OCI-LY7 (cell line): ENCODE measurements around the gene CIDEA. TPM values are rescaled to one million over a fixed set of nuclear protein-coding genes. Genes with fewer than 3 reads are reported as not detected.
A peak's percentile ranks its signal among the peaks of the same experiment; 100 is the strongest.
"Not testable (repeated sequence)": the region's sequence is repeated elsewhere in the genome, so short reads cannot be mapped to it uniquely, and the experiment has no call there.

ENCODE experiments used
- Bru-seq: library from RNA; stranded (reverse); fragments of 400-500 nt; gene quantifications from one replicate; lab custom pipeline; 2021; lab: Mats Ljungman, UMichigan
- BruChase-seq, 2 experiments: library from RNA; stranded (reverse); fragments of 400-500 nt; gene quantifications; one replicate each; lab custom pipeline; 2021; lab: Mats Ljungman, UMichigan
- BruUV-seq: library from RNA; stranded (reverse); fragments of 400-500 nt; replicated peaks from 2 replicates; lab custom pipeline; 2021; lab: Mats Ljungman, UMichigan
- CTCF ChIA-PET: fragments of 300-600 bp; sonication (Branson Sonifier 250); formaldehyde crosslinking; loops from one replicate; lab custom pipeline; 2022; ENCODE audit warnings: antibody characterized with exemption; ENCODE audit not compliant: unreplicated experiment; lab: Charles Lee
- POLR2A ChIA-PET: fragments of 300-600 bp; sonication (Branson Sonifier 250); formaldehyde crosslinking; loops from one replicate; lab custom pipeline; 2022; ENCODE audit warnings: antibody characterized with exemption; lab: Charles Lee
- DNase-seq: peaks from one replicate; pipeline ENCODE4 v3.0.0-alpha.2; 2015; ENCODE audit warnings: low spot score
- H2AFZ ChIP-seq: fragments of 200-600 bp; sonication (generic), shearing (Covaris generic); 2 replicates; pipeline ENCODE4 v1.6.1; 2014; ENCODE audit warnings: mild to moderate bottlenecking, antibody characterized with exemption, low read length, moderate library complexity
- H3K27ac ChIP-seq: fragments of 200-600 bp; sonication (generic); 2 replicates; pipeline ENCODE4 v1.5.1; 2014; ENCODE audit warnings: mixed run types, low read depth, mild to moderate bottlenecking, moderate library complexity, low read length, inconsistent platforms; ENCODE audit not compliant: poor library complexity, severe bottlenecking
- H3K36me3 ChIP-seq: fragments of 200-600 bp; sonication (generic); 2 replicates; pipeline ENCODE4 v1.6.1; 2014; ENCODE audit warnings: mild to moderate bottlenecking, antibody characterized with exemption, low read length, moderate library complexity, mixed read lengths; ENCODE audit not compliant: insufficient read depth
- H3K4me1 ChIP-seq: fragments of 200-600 bp; sonication (generic); 2 replicates; pipeline ENCODE4 v1.5.1; 2014; ENCODE audit warnings: mild to moderate bottlenecking, low read length; ENCODE audit not compliant: insufficient read depth, poor library complexity, severe bottlenecking
- H3K4me2 ChIP-seq: fragments of 200-600 bp; sonication (generic); 2 replicates; pipeline ENCODE4 v1.6.1; 2014; ENCODE audit warnings: mild to moderate bottlenecking, low read length
- H3K4me3 ChIP-seq: fragments of 200-600 bp; sonication (generic); 2 replicates; pipeline ENCODE4 v1.5.1; 2014; ENCODE audit warnings: mild to moderate bottlenecking, low read depth, low read length; ENCODE audit not compliant: poor library complexity, severe bottlenecking
- H3K79me2 ChIP-seq: fragments of 200-600 bp; sonication (generic); 2 replicates; pipeline ENCODE4 v1.6.1; 2016; ENCODE audit warnings: low read depth, mild to moderate bottlenecking, low read length, moderate library complexity, mixed read lengths; ENCODE audit not compliant: insufficient read depth
- H3K9me2 ChIP-seq: fragments of 200-600 bp; sonication (generic); 2 replicates; pipeline ENCODE4 v1.6.1; 2016; ENCODE audit warnings: mild to moderate bottlenecking, low read length, mixed read lengths; ENCODE audit not compliant: insufficient read depth
- H3K9me3 ChIP-seq: fragments of 200-600 bp; sonication (generic); 2 replicates; pipeline ENCODE4 v1.6.1; 2014; ENCODE audit warnings: mild to moderate bottlenecking, mixed run types, low read length, mixed read lengths
- H4K20me1 ChIP-seq: fragments of 200-600 bp; sonication (generic); 2 replicates; pipeline ENCODE4 v1.6.1; 2014; ENCODE audit warnings: mild to moderate bottlenecking, antibody characterized with exemption, low read length, moderate library complexity, mixed read lengths; ENCODE audit not compliant: insufficient read depth
- CTCF ChIP-seq: fragments of 200-600 bp; sonication (generic); conservative IDR thresholded peaks from 2 replicates; pipeline ENCODE4 v1.5.1; 2014; ENCODE audit warnings: mild to moderate bottlenecking, antibody characterized with exemption, low read length, moderate library complexity, mixed read lengths
- EZH2phosphoT487 ChIP-seq: fragments of 200-600 bp; sonication (generic); IDR thresholded peaks from 2 replicates; pipeline ENCODE4 v1.6.1; 2018; ENCODE audit warnings: low read depth, borderline replicate concordance, mild to moderate bottlenecking, mixed run types, antibody characterized with exemption, low read length, moderate library complexity, mixed read lengths
- intact Hi-C: fragments of 100-400 bp; cut with micrococcal nuclease; formaldehyde crosslinking; loops from one replicate; pipeline ENCODE4 v1.10.0; 2022; ENCODE audit not compliant: unreplicated experiment
- long read RNA-seq: library from polyadenylated mRNA; stranded (forward); transcript quantifications from one replicate; pipeline ENCODE4 v2.0.0, GENCODE V29; 2022
- total RNA-seq, 2 experiments: library from RNA; depleted of rRNA in 1 of 2; stranded (reverse); fragments of >200 nt in 1 of 2; shearing (Covaris generic) in 1 of 2; gene quantifications; 2 replicates each; pipeline ENCODE4 v1.2.3, GENCODE V29; 2014 to 2022

The CIDEA gene
- total RNA-seq (2014; rRNA removed; shearing (Covaris generic)) (not detected in 2 replicates), total RNA-seq (2022) (not detected in 2 replicates), Bru-seq, nascent RNA (not detected), BruChase-seq, experiment 1, labeled RNA remaining after a 6-hour chase (not detected), BruChase-seq, experiment 2, labeled RNA remaining after a 2-hour chase (not detected)
- long read RNA-seq, result 0 reads

- no peak within 1 kb of the TSS for H3K4me2 ChIP-seq
- POLR2A ChIA-PET, result no interaction called here
These were observed at the start of gene CIDEA for GRCh38 chr18:12254136-12254819. Gene CIDEA (plus strand): TSS chr18:12254361. CDS start chr18:12254384, 23 bp downstream.

GRCh38 chr18:12208296-12209153, 45.6 kb upstream of the CIDEA start:
- H3K4me3 ChIP-seq, intact Hi-C loops, H3K27ac ChIP-seq, BruUV-seq, H3K4me1 ChIP-seq, DNase-seq, H2AFZ ChIP-seq, H3K79me2 ChIP-seq, POLR2A ChIA-PET, CTCF ChIA-PET, H4K20me1 ChIP-seq, H3K9me3 ChIP-seq, H3K36me3 ChIP-seq, H3K9me2 ChIP-seq: not testable (repeated sequence)
- peak overlapping the region; percentile 36; the same call in 1 of the 2 replicates for H3K4me2 ChIP-seq

More at GRCh38 chr18:12254136-12254819, at the start of gene CIDEA:
- BruUV-seq, result no TSS peak
- intact Hi-C loops, result no loop called here
- Histone ChIP-seq H3K4me3 (no peak within 1 kb of the TSS), H2AFZ (no peak within 1 kb of the TSS), H3K9me3 (no peaks in the 10 kb centered on the region), H3K27ac (no peak within 1 kb of the TSS), H4K20me1 (no peaks in the 10 kb centered on the region), H3K79me2 (no peaks in the 10 kb centered on the region), H3K4me1 (no peaks in the 10 kb centered on the region), H3K9me2 (no peaks in the 10 kb centered on the region), H3K36me3 (no peaks in the 10 kb centered on the region)
- TF ChIP-seq CTCF (no peak), EZH2phosphoT487 (no peak)
- DNase-seq, result no peak
- CTCF ChIA-PET, result no interaction called here

GRCh38 chr18:12212308-12212707, 41.9 kb upstream of the CIDEA start:
- H3K4me3 ChIP-seq, POLR2A ChIA-PET, H3K9me2 ChIP-seq, H3K79me2 ChIP-seq, H3K36me3 ChIP-seq, CTCF ChIA-PET, H3K9me3 ChIP-seq, H3K4me2 ChIP-seq, H3K27ac ChIP-seq, DNase-seq, H2AFZ ChIP-seq, H3K4me1 ChIP-seq, intact Hi-C loops, BruUV-seq, H4K20me1 ChIP-seq: not testable (repeated sequence)

- H3K4me2 ChIP-seq, H3K9me2 ChIP-seq, CTCF ChIA-PET, H3K27ac ChIP-seq, H3K4me1 ChIP-seq, H3K4me3 ChIP-seq, H3K79me2 ChIP-seq, H2AFZ ChIP-seq, H3K36me3 ChIP-seq, BruUV-seq, intact Hi-C loops, H3K9me3 ChIP-seq, H4K20me1 ChIP-seq, DNase-seq, POLR2A ChIA-PET: not testable (repeated sequence)
These were observed 39.7 kb upstream of the CIDEA start for GRCh38 chr18:12214296-12215005.

GRCh38 chr18:12216471-12216870, 37.7 kb upstream of the CIDEA start:
- CTCF ChIA-PET, DNase-seq, H3K4me3 ChIP-seq, H2AFZ ChIP-seq, H4K20me1 ChIP-seq, intact Hi-C loops, H3K79me2 ChIP-seq, H3K36me3 ChIP-seq, H3K9me3 ChIP-seq, BruUV-seq, H3K27ac ChIP-seq, H3K9me2 ChIP-seq, H3K4me2 ChIP-seq, H3K4me1 ChIP-seq, POLR2A ChIA-PET: not testable (repeated sequence)
